GM19438 (cell line): ENCODE results near the gene CYB5R4.
"Not testable (repeated sequence)": the region's sequence is repeated elsewhere in the genome, so short reads cannot be mapped to it uniquely, and the experiment has no call there.

Experiments used
- ATAC-seq: cut with Tn5 transposase; IDR thresholded peaks from one replicate; pipeline ENCODE4 v1.9.1; 2021; ENCODE audit warnings: low read depth; ENCODE audit not compliant: unreplicated experiment

CYB5R4 gene

DNA sequence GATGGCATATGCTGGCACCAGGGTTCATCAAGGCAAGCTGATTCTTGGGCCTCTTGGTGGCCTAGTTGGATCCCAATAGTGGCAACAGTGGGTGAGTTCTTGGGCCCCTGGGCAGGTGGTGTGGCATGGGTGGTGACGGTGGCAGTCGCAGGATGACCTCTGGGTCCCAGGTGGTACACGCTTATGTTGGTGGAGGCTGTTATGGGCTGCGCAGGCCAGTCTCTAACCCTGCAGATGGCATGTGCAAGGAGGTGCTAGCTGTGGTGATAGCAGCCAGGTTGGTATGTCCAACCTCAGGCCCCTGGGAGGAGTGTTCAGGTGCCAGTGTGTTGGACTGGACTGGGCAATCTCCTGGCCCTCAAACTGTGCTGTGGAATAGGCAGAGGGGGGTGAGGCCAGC is 46.2 kb downstream of the CYB5R4 start:
- no peak for ATAC-seq

DNA sequence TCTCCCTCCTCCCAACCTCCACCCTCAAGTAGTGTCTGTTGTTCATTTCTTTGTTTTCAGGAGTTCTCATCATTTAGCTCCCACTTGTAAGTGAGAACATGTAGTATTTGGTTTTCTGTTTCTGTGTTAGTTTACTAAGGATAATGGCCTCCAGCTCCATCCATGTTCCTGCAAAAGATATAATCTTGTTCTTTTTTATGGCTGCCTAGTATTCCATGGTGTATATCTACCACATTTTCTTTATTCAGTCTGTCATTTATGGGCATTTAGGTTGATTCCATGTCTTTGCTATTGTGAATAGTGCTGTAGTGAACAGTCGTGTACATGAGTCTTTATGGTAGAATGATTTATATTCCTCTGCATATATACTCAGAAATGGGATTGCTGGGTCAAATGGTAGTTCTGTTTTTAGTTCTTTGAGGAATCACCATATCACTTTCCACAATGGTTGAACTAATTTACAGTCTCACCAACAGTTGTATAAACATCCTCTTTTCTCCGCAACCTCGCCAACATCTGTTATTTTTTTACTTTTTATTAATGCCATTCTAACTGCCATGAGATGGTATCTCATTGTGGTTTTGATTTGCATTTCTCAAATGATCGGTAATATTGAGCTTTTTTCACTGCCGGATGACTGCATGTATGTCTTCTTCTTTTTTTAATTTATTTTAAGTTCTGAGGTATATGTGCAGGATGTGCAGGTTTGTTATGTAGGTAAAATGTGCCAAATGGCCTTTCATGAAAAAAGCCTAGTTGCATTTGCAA is 48.3 kb downstream of the CYB5R4 start:
- not testable (repeated sequence) for ATAC-seq

DNA sequence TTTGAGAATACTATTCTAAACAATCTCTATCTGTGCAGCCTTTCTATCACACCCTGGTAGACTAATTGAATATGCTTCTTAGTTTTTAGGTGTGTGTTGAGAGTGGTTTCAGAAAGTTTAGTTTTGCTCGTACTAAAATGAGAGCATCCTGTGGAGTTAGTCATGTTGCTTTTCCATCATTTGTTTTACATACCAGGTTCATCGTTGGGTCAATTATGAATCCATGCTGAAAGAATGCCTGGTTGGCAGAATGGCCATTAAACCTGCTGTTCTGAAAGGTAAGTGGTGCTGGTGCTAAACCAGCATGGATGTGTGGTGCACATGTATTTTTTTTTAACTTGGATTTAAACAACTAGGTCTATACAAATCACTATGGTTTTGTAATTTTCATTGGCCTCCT is 49.3 kb downstream of the CYB5R4 start:
- no peak for ATAC-seq

DNA sequence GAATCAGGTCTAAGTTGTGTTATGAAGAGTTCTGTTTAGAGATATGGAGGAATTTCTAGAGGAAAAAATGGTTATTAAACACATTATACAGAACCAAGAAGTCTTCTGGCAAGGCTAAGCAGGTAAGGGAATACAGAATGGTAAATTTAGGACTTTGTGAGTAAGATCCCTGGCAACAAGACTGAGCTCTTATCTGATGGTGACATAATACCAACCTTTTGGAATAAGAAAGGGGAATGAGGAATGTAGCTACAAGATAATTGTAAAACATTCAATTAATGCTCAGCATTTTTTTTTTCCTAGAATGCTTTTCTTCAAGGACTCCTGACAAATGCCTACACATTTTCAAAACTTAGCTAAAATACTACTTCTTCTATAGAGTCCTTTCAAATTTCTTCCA is 51.8 kb downstream of the CYB5R4 start:
- ATAC-seq = no peak

DNA sequence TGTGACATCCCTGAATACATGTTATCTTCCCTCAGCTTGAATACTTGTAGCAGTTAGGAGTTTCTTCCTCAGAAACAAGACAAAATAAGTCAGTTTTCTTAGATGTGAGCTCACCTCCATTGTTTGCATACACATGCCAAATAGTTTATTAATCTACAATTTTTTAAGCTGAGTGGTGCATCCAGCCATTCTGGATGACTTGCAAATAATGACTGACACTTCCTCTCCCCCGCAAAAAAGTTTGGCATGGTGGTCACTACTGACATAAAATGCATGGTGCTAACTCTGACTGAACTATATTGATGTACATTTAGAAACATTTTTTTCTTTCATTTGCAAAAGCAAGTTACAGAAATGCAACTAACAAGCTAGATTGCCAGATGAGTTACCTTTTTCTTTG is 55.5 kb downstream of the CYB5R4 start:
- no peak for ATAC-seq

DNA sequence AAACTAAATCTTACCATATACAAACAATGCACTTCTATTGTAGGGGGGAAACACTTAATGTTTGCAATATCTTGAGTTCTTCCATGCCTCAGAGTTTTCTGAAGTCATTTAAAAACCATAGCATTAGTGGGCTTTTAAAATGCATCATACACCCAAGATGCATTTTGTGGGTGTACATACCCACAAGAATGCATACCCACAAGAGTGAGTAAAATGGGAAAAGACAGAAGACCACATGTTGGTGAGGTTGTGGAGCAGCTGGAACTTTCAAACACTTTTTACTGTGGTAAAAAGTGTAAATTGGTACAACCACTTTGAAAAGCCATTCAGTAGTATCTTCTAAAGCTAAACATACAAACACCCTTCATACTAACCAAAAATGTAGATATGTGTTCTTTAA is 57.5 kb downstream of the CYB5R4 start:
- no peak for ATAC-seq

DNA sequence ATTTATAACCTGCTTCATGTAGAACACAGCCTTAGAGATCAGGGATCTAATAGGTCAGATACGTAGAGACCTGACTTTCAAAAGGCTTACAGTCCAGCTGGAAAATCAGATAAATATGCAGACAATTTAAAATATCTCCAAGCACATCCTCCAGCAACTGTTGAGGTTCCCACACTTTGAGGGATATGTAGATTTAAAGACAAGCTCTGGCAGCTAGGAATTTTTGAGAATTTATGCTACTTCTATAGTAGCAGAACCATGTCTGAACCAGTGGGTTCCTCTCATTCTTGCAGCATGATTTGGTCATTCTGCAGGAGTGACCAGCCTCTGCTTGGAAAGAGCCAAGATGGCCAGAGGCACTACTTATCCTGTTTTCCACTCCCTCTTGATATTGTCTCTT is 60.5 kb downstream of the CYB5R4 start:
- no peak for ATAC-seq

DNA sequence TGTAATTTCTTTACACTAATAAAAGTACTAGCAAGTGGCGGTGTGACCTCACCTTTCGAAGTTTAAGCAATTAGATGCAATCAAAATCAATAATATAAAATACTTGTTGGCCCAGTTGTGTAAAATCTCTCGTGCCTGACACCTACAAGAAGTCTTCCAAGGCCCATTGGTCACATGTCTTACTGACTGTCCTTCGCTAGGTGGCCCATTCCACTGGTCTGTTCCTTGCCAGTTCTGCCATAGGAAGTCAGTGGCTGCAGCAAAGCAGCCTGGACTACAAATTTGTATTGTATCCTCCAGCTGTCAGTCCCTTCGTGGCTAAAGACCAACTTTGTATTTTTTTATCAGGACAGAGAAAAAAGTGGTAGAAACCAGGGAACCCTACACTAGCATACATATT is 61.8 kb downstream of the CYB5R4 start:
- no peak for ATAC-seq

DNA sequence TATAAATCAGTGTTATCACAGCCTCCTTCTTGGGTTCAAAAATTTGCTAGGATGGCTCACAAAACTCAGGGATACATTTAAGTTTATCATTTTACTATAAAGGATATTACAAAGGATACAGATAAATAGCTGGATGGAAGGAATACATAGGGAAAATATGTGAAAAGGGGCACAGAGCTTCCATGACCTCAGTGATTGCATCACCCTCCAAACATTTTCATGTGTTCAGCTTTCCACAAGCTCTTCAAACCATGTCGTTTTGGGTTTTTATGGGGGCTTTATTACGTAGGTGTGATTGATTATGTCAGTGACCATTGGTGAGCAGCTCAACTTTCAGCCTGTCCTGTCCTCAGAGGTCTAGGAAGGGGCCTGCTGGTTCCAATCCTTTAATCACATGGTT is 68.0 kb downstream of the CYB5R4 start:
- no peak for ATAC-seq

DNA sequence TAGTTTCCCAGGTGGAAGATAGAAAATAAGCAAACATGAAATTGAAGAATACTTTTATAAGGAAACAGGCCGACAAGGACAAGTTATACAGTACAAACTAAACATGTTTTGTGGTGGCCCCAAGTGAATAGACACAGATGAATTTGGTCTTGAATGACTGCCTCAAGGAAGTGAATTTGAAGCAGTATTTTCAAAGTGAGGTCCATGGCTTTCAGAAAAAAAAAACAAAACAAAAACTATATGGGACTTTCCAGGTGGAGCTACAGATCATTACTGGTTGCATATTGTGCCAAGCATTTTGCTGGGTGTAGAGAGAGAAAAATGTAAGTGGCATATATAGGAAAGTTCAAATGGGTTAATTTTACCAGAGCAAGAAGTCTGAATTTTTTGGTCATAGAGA is 68.8 kb downstream of the CYB5R4 start:
- ATAC-seq = no peak

DNA sequence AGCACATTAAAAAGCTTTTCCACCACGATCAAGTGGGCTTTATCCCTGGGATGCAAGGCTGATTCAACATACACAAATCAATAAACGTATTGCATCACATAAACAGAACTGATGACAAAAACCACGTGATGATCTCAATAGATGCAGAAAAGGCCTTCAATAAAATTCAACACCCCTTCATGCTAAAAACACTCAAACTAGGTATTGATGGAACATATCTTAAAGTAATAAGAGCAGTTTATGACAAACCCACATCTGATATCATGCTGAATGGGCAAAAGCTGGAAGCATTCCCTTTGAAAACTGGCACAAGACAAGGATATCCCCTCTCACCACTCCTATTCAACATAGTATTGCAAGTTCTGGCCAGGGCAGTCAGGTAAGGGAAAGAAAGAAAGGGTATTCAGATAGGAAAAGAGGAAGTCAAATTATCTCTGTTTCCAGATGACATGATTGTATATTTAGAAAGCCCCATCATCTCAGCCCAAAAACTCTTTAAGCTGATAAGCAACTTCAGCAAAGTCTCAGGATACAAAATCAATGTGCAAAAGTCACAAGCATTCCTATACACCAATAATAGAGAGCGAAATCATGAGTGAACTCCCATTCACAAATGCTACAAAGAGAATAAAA is 86.8 kb downstream of the CYB5R4 start:
- not testable (repeated sequence) for ATAC-seq

DNA sequence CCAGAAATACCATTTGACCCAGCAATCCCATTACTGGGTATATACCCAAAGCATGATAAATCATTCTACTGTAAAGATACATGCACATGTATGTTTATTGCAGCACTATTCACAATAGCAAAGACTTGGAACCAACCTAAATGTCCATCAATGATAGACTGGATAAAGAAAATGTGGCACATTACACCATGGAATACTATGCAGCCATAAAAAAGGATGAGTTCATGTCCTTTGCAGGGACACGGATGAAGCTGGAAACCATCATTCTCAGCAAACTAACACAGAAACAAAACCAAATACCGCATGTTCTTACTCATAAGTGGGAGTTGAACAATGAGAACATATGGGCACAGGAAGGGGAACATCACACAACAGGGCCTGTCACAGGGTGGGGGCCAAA is 88.5 kb downstream of the CYB5R4 start:
- ATAC-seq = not testable (repeated sequence)

DNA sequence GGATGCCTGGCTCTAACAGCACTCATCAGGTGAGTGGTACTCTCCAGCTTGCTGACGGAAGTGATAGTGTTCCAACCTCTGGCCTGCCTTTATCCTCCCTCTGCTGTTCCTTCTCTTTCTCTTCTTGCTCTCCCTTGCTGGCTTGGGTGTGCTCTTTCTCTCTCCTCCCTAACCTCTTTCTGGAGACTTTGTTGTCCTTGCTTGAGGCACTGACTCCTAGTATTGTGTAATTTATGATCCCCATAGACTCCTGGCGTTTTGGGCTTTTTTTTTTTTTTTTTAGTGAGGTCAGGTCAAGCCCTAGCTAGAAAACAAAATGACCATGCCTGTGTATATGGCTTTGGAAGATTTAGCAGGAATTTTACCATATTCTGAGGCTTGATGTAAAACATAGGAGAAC is 89.4 kb downstream of the CYB5R4 start:
- no peak for ATAC-seq

DNA sequence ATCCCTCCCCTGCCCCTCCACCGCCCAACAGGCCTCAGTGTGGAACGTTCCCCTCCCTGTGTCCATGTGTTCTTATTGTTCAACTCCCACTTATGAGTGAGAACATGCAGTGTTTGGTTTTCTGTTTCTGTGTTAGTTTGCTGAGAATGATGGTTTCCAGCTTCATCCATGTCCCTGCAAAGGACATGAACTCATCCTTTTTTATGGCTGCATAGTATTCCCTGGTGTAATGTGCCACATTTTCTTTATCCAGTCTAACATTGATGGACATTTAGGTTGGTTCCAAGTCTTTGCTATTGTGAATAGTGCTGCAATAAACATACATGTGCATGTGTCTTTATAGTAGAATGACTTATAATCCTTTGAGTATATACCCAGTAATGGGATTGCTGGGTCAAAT is 91.9 kb downstream of the CYB5R4 start:
- not testable (repeated sequence) for ATAC-seq

DNA sequence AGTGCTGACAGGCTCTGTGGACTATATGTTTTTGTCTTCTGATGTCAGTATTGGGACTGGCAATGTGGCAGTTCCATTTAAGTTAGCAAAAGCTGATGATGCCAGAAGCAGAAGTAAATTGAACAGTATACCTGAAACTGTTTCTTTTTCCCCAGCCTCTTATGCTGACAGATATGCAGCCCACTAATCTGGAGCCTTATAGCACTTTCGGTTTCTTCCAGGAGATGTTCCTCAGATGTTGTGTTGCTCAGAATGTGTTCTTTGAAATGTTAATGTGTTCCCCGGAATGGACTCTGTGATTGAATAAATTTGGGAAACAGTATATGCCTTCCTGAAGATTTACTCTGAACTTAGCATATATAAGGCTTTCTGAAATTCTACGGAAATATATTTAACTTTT is 93.3 kb downstream of the CYB5R4 start:
- ATAC-seq = no peak

DNA sequence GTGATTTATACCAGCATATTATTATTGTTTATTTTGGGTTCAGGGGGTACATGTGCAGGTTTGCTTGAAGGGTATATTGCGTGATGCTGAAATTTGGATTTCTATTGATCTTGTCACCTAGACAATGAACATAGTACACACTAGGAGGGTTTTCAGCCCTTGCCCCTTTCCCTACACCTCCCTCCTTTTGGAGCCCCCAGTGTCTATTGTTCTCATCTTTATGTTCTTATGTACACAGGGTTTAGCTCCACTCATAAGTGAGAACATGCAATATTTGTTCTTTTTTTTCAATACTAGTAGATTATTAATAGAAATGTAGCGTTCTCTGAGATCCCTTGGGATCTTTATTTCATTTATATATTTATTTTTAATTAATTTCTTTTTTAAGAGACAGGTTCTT is 94.9 kb downstream of the CYB5R4 start:
- ATAC-seq = no peak

DNA sequence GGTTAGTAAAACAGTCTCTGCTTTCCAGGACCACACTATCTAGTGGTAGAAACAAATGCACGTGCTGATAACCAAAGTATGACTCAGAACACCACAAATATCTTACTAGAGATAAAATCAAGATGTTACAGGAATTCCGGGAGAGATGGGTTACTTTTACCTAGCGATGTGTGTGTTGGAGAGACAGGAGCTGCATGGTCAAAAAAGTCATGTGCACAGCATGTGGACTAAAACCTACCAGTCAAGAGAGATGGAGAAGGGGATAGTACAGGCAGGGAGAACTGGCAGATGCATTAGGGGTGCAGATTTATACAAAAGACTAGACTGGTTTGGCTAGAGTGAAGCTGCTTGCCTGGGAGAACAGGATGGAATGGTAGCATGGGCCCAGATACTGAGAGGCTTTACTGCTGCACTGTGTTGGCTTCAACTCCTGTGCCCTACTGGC is 98.8 kb downstream of the CYB5R4 start:
- ATAC-seq = no peak

DNA sequence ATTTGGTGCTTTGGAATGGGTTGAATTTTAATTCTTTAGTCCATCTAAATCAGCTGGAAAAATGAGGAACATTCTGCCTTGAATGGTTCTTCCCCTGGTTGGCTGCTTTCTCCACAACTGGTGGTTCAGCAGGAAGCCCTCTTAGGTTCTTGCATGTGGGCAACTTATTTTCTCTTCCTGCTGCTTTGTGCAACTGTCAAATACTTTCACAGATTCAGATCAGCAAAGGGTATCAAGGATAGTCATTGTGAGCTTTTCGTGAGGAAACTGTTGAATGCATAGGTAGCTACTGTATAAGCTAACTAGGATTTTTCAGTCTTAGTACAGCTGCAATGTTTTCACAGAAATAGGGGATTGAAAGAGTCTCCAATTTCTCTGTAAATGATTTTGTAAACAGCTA is 101.2 kb downstream of the CYB5R4 start:
- ATAC-seq = no peak

DNA sequence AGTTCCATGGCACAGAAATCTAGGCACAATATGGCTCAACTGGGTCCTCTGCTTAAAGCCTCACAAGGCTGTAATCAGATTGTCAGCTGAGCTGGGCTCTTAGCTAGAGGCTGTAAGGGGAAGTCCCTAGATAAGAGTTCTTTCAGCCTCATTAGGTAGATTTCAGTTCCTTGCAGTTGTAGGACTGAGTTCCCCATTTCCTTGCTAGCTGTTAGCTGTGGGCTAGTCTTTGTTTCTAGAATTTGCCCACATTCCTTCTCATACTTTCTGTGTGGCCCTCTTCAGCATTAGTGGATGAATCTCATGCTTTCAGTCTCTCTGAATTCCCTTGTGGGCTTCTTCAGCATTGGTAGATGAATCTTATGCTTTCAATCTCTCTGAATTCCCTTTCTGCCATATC is 103.1 kb downstream of the CYB5R4 start:
- ATAC-seq = peak; percentile 82

DNA sequence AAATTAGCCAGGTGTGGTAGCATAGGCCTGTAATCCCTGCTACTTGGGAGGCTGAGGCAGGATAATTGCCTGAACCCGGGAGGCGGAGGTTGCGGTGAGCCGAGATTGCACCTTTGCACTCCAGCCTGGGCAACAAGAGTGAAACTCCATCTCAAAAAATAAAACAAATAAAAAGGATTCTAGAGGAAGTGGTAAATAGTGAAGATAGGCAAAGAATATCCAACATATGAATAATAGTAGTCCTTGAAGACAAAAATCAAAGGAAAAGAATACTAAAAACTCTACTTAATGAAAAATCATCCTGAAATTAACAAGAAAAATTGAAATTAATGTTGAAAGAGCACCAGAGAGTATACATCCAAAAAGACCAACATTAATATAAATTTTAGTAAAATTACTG is 107.0 kb downstream of the CYB5R4 start:
- no peak for ATAC-seq

DNA sequence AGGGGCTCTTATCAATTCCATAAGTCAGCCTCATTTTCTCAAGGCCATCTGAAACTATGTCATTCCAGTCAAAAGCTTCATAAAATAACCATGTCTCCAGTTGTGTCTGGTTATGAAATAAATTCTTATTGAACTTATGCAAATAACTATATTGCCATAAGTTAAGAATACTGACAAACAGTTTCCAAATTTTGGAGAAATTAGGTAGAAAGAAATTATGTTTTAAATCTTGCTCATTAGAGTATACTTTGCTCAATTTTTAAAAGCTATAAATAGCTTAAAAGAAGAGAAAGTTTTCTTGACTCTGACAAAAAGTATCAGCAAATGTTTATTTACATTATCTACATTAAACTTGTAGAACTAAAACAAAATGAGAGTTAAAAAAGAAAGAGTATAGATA is 111.1 kb downstream of the CYB5R4 start:
- ATAC-seq = no peak

DNA sequence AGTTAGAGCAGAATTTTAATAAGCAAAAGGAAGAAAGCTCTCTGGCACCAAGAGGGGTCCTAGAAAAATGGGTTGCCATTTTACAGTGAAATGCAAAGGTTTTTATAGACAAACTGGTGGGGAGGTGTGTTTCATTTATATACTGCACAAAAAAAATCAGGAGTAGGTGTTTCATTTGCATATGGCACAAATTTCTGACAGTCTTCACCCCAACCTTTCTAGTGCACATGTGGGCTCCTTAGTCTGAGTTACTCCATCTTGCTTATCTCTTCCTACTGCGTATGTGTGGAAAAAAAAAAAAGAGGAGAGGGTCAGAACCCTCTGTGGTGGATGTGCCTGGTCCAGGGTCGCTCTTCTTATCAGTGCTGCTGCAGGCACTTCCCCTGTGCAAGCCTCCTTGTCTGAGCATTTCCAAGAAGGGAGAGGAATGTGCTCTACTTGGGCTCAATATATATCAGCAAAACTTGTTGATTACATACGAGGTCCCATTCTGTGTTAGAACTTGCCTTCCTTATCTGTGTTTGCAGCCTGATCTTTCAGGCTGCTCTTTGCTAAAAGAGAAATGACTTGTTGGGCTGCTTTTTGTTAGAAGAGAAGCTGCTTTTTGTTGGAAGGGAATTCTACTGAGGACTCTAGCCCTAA is 115.0 kb downstream of the CYB5R4 start:
- no peak for ATAC-seq
